Activated gamma-delta T cell treated with anti-CD3 and anti-CD28 coated beads, Interleukin-2, amount 50 U/mL, for 16 hours (primary cell): ENCODE data around the gene GAL.

Experiments
- DNase-seq: peaks from one replicate; pipeline ENCODE4 v3.0.0-alpha.2; 2020; ENCODE audit warnings: low read depth

Gene GAL

GRCh38 chr11:68682531-68682961, 1.8 kb upstream of the GAL start:
- DNase-seq, result no peak

GRCh38 chr11:68683121-68683520, 1.2 kb upstream of the GAL start:
- no peak for DNase-seq

DNA sequence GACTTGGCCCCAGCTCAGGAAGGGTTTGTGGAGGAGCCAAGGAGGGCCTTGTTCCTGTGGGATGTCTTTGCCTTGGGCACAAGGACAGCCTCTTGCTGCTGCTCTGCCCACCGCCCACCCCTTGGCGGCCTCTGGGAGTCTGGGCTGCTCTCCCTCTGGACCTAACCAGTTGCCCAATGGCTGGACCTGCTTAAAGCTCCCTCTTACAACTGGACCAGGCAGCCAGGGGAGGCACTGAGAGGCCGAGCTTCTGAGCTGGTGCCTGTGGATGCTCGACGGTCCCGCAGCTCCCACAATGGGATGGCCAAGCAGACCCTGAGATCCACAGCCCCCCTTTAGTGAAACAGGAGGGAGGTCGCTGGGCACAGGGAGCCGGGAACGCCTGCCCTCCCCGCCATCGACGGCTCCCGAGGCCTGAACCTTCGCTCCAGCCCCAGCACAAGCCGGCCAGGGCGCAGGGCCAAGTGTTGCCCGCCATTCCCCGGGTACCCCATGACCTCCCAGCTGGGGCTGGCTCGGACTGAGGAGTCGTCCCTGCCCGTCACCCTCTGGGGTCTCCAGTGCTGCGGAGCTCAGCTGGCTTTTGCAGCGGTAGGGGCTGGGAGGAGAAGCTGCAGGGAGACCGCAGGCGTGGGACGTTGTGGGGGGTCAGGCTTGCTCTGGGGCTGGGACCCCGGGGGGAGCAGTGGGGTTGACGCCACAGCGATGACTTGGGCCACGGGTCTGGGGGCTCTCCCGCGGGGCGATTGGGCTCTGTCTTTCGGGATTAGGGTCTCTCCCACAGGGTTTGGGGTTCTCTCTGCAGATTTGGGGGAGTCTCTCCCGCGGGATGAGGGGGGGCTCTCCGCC, 584 bp upstream of the GAL start:
- no peak for DNase-seq

- no peak for DNase-seq
Observed at GRCh38 chr11:68685656-68686380, 1.5 kb downstream of the GAL start.

- DNase-seq, result no peak
Observed at GRCh38 chr11:68686486-68686885, 2.1 kb downstream of the GAL start.

DNA sequence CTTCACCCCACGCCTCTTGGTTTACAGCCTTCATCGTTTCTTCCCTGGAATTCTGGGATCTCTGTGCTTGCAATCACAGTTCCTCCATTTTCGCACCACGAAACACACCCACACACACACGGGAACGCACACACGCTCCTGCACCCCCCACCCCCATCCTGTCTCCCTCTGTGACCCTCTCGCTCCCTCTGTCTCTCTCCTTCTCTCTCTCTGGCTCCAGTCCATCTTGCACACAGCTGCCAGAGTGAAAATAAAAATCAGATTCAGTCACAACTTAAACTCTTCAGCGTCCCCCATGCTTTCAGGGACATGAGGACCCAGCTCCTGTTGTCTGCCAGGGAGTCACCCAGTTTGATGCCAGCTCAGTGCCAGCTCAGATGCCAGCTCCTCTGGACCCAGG, 3.0 kb downstream of the GAL start:
- DNase-seq, result no peak

DNA sequence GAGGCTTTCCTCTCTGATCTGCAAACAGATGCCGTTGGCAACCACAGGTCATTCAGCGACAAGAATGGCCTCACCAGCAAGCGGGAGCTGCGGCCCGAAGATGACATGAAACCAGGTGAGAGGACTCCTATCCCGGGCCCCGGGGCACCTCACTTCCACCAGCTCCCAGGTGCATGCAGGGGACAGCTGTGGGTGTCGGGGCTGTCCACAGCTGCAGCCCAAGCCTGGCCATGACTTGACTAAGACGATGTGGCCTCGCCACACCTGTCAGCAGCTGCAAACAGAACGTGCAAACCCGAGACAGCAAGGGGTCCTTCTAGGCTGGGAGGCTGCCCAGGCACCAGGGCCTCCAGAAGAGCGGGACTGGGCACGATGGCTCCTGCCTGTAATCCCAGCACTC, 3.6 kb downstream of the GAL start:
- DNase-seq, result no peak

- DNase-seq, result no peak
Observed at GRCh38 chr11:68688881-68689280, 4.5 kb downstream of the GAL start.

DNA sequence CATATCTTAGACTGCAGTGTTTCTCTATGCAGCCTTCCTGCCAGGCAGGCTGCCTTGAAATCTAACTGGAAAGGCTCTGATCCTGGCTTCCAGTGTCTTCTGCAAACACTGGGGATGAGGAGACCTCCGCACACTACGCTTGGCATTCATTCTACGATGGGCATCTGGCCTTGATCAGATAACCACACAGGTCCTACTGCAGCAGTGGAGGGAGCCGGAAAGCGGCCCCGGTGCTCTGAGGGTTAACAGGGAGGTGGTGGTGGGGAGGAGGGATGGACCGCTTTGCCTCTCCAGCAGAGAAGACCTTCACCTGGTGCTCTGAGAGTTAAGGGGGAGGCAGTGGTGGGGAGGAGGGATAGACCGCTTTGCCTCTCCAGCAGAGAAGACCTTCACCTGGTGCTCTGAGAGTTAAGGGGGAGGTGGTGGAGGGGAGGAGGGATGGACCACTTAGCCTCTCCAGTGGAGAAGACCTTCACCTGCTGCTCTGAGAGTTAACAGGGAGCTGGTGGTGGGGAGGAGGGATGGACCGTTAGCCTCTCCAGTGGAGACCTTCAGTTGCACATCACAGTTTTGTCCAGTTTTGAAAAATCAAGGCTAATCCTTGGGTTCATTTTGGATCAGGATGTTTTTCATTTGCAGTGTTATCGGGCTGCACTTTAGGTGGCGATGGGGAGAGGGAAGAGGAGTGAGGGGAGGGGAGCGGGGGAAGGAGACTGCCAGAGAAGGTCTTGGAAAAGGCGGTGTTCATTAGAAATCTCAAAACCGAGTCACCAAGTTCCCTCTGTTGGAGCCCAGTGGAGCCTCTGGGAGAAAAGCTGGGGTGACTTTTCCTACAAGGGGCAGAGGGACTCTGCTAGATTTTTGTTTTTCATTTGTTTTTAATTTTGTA, 5.6 kb downstream of the GAL start:
- no peak for DNase-seq

DNA sequence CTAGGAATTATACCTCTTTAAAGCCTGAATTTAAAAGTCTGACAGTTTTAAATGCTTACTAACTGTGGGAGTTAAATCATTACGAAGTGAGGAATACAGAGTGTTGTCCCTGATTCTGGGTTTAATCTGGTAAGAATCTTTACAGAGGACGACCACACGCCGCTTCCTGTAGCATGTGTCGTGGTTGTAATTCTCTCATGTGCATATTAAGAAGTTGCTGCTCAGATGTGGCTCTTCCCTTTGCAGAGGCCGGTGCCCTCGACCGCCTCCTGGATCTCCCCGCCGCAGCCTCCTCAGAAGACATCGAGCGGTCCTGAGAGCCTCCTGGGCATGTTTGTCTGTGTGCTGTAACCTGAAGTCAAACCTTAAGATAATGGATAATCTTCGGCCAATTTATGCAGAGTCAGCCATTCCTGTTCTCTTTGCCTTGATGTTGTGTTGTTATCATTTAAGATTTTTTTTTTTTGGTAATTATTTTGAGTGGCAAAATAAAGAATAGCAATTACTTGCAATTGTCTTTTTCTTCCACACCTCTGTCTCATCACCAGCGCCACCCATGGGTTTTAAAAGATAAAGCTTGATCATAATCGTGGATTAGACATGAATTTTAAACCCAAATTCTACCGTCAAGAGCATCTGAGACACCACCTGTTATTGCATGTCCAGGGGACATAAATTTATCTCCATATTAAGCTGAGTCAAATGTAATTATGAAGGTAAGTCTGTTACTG, 6.5 kb downstream of the GAL start:
- DNase-seq, result no peak

DNA sequence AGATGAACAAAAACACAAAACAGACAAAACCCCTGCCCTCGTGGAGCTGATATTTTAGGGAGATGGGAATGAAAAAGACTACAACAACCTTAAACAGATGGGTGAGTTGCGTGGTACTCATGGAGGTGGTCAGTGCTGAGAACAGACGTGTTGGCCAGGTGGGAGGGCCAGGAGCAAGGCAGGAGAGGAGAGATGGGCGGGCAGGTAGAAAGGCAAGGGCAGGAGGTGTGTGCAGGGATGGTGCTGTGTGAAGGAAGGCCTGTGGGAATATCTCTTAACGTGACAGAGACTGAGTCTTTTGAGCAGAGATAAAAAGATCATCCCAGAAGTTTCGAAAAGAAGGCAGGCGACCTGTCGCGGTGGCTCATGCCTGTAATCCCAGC, 7.0 kb downstream of the GAL start:
- DNase-seq, result no peak

DNA sequence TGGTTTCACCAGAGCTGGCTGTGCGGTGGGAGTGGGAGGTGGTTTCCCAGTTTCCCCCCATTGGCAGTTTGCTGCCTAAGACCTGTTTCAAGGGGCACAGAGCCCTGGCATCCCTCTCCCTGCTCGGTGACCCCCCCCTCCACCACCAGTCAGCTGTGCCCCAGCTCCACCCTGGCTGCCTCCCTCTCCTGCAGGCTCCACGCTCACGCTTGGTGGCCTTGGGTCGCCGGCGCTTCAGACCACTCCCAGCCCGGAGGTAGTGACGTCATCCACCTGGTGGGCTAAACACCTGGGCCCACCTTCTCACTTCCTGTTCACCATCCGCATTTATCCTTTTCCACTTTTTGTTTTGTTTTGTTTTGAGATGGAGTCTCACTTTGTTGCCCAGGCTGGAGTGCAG, 7.8 kb downstream of the GAL start:
- DNase-seq, result no peak

GRCh38 chr11:68692871-68693483, 8.6 kb downstream of the GAL start:
- DNase-seq, result no peak

DNA sequence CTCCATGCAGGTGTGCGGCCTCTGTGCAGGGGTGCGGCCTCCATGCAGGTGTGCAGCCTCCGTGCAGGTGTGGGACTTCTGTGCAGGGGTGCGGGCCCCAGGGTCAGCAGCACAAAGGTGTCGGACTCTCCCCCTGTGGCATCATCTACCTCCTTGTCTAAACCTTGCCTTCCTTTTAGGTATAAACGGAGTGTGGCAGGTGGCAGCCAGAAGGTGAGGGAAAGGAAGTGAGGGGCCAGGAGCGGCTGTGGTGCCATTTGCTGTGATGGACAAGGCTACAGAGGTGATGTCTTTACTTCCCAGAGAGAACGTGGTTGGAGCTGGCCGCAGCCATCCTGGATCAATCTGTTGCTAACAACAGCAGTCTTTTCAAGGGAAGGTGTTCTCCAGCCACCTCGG, 9.1 kb downstream of the GAL start:
- DNase-seq, result no peak

GRCh38 chr11:68694431-68695297, 10.3 kb downstream of the GAL start:
- DNase-seq, result no peak

DNA sequence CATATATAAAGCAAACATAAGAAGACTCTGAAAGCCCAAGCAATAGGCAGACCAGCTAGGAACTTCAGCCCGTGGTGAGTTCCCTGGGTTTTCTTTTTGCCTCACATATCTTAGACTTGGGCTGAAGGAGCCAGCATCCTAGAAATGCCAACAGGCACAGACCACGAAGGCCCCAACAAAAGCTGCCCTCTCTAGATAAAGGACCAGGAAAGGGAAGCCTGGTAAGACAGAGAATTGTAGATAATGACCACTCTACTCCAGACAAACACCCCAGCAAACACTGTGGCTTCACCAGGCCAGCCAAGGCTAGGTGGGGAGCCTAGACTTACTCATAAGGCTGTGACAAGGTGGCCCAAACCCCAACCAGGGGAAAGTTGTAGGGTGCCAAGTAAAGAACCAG, 11.2 kb downstream of the GAL start:
- DNase-seq, result no peak

- DNase-seq, result no peak
Observed at GRCh38 chr11:68698993-68699392, 14.6 kb downstream of the GAL start.

GRCh38 chr11:68704887-68705286, 20.5 kb downstream of the GAL start:
- no peak for DNase-seq

DNA sequence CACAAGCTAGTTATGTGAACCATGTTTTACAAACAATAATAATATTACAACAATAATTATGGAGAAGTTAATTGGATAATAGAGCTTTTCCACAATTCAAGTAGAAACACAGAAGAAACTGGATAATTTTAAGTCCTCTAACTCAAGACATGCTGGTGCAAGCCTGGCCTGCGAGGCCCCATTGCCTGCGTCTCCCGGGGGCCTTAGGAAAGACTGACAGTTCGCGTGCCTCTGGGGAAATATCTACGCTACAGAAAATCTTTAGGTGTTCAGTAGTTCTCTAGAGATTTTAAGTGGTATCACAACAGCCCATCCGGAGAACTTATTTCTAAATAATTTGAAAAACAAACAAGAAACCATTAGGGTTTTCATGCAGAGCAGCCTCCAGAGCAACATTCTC, 23.2 kb downstream of the GAL start:
- DNase-seq, result no peak

GRCh38 chr11:68709062-68709461, 24.7 kb downstream of the GAL start:
- DNase-seq, result no peak
